Measurements from ENCODE around the gene SMLR1. TPM values are rescaled to one million over a fixed set of nuclear protein-coding genes. Genes with fewer than 3 reads are reported as not detected.

Gene SMLR1
- total RNA-seq, 1 experiment from 2014 or later = not detected

DNA sequence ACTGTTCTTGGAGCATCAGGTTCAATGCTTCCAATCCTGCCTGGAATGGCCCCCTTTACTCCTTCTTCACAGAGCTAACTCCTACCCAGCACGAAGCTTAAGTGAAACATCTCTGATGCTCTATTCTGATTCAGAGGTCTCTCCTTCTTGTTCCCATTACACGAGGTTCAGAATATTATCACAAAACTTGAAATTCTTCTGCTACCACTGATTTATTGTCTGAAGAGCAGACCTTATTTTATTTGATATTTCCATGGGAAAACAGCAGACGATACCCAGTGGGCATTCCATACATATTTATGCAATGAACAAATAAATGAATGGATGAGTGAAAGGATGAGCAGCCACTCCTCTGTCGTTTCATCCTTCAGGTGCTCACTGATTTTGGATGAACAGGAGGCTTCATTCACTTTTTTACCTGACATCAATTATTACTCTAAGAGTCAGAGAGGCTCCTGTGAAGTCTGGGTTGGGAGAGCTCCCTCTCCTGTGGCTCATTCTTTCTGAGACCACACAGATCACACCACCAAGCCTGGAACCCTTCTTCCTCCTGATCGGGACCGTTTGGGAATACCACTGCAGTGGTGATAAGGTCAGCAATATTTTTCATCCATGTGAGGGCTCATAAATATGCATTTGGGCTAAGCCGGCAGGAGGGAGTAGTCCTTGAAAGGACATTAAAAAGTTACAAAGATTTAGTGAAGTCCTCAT is 25.8 kb downstream of the SMLR1 start:
- Histone ChIP-seq H3K27ac (ENCODE audit: low read depth, low read length) (no peak overlapping the region), H3K4me1 (ENCODE audit: control insufficient read depth in 1 of 2, insufficient read depth in 2 of 2, low read length in 2 of 2) (peaks cover 0 to 5% of the 10 kb centered on the region in 2 experiments; a peak in 1 of 4 replicates), H2AFZ (ENCODE audit: low read depth, low read length, poor library complexity, severe bottlenecking) (no peak overlapping the region), H3K4me2 (ENCODE audit: low read length) (no peak overlapping the region), H3K36me3 (ENCODE audit: control insufficient read depth in 1 of 2, insufficient read depth in 2 of 2, low read length in 2 of 2) (no peaks in the 10 kb centered on the region), H4K20me1 (ENCODE audit: insufficient read depth) (no peaks in the 10 kb centered on the region), H3K9me2 (ENCODE audit: insufficient read depth) (no peaks in the 10 kb centered on the region), H3K9ac (ENCODE audit: low read length) (no peak overlapping the region), H3K79me2 (ENCODE audit: insufficient read depth, low read length) (no peaks in the 10 kb centered on the region), H3K9me3 (ENCODE audit: control insufficient read depth in 1 of 2, insufficient read depth in 1 of 2, low read depth in 1 of 2, low read length in 2 of 2) (no peaks in the 10 kb centered on the region), H3K4me3 (replicated peaks in 1 of 2; ENCODE audit: low read depth in 1 of 2, low read length in 2 of 2) (no peak overlapping the region), H3K27me3 (ENCODE audit: insufficient read depth, low read length) (no peaks in the 10 kb centered on the region)
- ATAC-seq (no peak), DNase-seq (ENCODE audit: low read depth, low spot score) (no peak)
- ChIA-PET RAD21 (ENCODE audit: low non-redundant PET in 1 of 2, low total read pairs in 2 of 2, uncharacterized antibody in 2 of 2, unreplicated experiment in 2 of 2) (no interaction called here), CTCF (no interaction called here), POLR2A (no interaction called here)
- intact Hi-C loops (cut with micrococcal nuclease) = no loop called here
- TF ChIP-seq, protein P1, sequence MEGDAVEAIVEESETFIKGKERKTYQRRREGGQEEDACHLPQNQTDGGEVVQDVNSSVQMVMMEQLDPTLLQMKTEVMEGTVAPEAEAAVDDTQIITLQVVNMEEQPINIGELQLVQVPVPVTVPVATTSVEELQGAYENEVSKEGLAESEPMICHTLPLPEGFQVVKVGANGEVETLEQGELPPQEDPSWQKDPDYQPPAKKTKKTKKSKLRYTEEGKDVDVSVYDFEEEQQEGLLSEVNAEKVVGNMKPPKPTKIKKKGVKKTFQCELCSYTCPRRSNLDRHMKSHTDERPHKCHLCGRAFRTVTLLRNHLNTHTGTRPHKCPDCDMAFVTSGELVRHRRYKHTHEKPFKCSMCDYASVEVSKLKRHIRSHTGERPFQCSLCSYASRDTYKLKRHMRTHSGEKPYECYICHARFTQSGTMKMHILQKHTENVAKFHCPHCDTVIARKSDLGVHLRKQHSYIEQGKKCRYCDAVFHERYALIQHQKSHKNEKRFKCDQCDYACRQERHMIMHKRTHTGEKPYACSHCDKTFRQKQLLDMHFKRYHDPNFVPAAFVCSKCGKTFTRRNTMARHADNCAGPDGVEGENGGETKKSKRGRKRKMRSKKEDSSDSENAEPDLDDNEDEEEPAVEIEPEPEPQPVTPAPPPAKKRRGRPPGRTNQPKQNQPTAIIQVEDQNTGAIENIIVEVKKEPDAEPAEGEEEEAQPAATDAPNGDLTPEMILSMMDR (IDR thresholded peaks at IDR 0.05 in 2 of 3, conservative IDR thresholded peaks at IDR 0.05 in 1 of 3; ENCODE audit: borderline replicate concordance in 1 of 3, insufficient read depth in 1 of 3, low read depth in 2 of 3, low read length in 2 of 3) = no peak
- TF ChIP-seq ZNF274 (IDR thresholded peaks at IDR 0.05; ENCODE audit: low read depth, low read length) = no peak
- no peak for TF ChIP-seq RAD21 (IDR thresholded peaks at IDR 0.05; ENCODE audit: low read depth)
- no peak for TF ChIP-seq CBX3 (IDR thresholded peaks at IDR 0.05; ENCODE audit: low read depth)
- BruUV-seq (replicated peaks) = no TSS peak

DNA sequence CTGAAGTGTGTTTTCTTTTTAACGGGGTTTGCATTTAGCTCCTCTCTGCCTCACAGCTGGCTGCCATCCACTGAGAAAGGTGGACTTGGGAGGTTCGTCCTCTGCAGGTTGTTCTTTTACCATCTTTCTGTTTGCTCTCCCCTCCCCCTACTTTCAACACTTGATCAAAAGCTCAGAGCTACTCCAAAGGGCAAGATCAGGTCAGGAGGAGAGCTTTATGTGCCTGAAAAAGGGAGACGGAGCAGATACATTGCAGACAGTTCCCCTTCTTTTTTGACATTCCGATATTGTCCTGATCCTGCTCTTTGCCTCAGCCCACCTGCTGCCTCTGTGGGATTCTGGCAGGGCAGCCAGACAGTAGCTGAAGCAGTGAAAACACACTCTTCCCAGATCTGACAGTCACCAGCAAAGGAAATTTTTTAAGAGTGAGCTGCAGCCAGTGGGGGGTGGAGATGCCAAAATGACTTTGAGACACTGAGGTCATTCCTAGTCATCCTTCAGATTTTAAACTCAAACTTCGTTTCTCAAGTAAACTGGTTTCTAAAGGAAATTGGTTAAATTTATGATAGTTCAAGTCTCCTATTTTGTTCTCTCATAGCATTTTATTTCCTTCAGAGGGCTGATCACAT is 26.5 kb downstream of the SMLR1 start:
- POLR2A ChIA-PET = no interaction called here
- RAD21 ChIA-PET (ENCODE audit: low non-redundant PET in 1 of 2, low total read pairs in 2 of 2, uncharacterized antibody in 2 of 2, unreplicated experiment in 2 of 2) = no interaction called here
- intact Hi-C loops (cut with micrococcal nuclease) = no loop called here
- no peak for DNase-seq (ENCODE audit: low read depth, low spot score)
- Histone ChIP-seq H3K4me3 (replicated peaks in 1 of 2; ENCODE audit: low read depth in 1 of 2, low read length in 2 of 2) (no peak overlapping the region), H3K9me3 (ENCODE audit: control insufficient read depth in 1 of 2, insufficient read depth in 1 of 2, low read depth in 1 of 2, low read length in 2 of 2) (no peaks in the 10 kb centered on the region), H3K9ac (ENCODE audit: low read length) (no peak overlapping the region), H3K4me1 (ENCODE audit: control insufficient read depth in 1 of 2, insufficient read depth in 2 of 2, low read length in 2 of 2) (peaks cover 0 to 5% of the 10 kb centered on the region in 2 experiments; a peak in 1 of 4 replicates), H4K20me1 (ENCODE audit: insufficient read depth) (no peaks in the 10 kb centered on the region), H3K27me3 (ENCODE audit: insufficient read depth, low read length) (no peaks in the 10 kb centered on the region), H3K9me2 (ENCODE audit: insufficient read depth) (no peaks in the 10 kb centered on the region), H2AFZ (ENCODE audit: low read depth, low read length, poor library complexity, severe bottlenecking) (no peak overlapping the region), H3K36me3 (ENCODE audit: control insufficient read depth in 1 of 2, insufficient read depth in 2 of 2, low read length in 2 of 2) (no peaks in the 10 kb centered on the region), H3K4me2 (ENCODE audit: low read length) (no peak overlapping the region), H3K27ac (ENCODE audit: low read depth, low read length) (no peak overlapping the region), H3K79me2 (ENCODE audit: insufficient read depth, low read length) (no peaks in the 10 kb centered on the region)
- no peak for ATAC-seq
- no TSS peak for BruUV-seq (replicated peaks)
- CTCF ChIA-PET = no interaction called here
- TF ChIP-seq EZH2phosphoT487 (IDR thresholded peaks at IDR 0.05; ENCODE audit: borderline replicate concordance) (no peak), POLR2AphosphoS5 (IDR thresholded peaks at IDR 0.05; ENCODE audit: low read depth, low read length) (no peak), ELF1 (IDR thresholded peaks at IDR 0.05; ENCODE audit: borderline replicate concordance, low read depth) (no peak)
- TF ChIP-seq, protein P2, sequence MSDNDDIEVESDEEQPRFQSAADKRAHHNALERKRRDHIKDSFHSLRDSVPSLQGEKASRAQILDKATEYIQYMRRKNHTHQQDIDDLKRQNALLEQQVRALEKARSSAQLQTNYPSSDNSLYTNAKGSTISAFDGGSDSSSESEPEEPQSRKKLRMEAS (IDR thresholded peaks at IDR 0.05) = no peak

Measured in HCT116 (cell line).